HG03108 (cell line): ENCODE results near the gene C19orf33.
A peak's percentile ranks its signal among the peaks of the same experiment; 100 is the strongest.
"Not testable (repeated sequence)": the region's sequence is repeated elsewhere in the genome, so short reads cannot be mapped to it uniquely, and the experiment has no call there.

Experiments used
- ATAC-seq: cut with Tn5 transposase; IDR thresholded peaks from one replicate; pipeline ENCODE4 v1.9.1; 2021; ENCODE audit warnings: moderate library complexity; ENCODE audit not compliant: unreplicated experiment

C19orf33 gene

DNA sequence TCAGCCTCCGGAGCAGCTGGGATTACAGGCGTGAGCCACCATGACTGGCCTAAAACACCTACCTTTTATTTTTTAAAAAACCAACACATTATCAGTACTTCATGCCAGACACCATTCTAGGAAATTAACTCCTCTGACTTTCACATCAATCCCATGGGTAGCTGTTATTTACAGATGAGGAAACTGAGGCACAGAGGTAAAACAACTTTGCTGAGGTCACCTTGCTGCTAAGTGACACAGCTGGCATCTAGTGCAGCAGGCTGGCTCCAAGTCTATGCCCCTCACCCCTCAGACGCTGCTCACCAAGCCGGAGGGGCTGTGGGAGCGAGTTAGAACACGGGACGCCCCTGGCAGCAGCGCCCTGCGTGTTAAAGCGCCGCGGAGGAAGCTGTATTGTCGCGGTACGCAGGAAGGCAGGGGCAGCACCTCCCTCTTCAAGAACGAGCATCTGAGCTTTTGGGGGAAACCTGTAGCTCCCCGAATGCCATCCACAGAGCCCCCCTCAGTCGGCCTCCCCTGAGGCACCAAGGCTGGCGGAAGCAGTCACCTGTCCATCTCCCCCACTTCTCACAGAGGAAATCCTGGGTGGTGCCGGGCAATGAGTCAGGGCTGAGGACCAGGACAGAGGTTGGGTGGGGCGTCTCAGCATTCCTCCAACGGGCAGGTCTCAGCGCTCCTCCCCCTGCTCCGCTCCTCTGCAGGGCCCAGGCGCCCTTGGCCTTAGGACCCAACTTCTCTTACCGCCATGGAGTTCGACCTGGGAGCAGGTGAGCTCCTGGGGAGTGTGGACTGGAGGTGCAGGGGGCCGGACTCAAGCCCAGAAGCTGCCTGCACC, at the start of gene C19orf33:
TSS of gene C19orf33 (plus strand) at position 735 of the 835 bp plus-strand sequence. CDS start at position 746, 11 bp downstream.
- ATAC-seq: no peak

- no peak for ATAC-seq
Observed at GRCh38 chr19:38255383-38256014, 48.6 kb upstream of the C19orf33 start.

GRCh38 chr19:38261942-38262341, 42.1 kb upstream of the C19orf33 start:
- not testable (repeated sequence) for ATAC-seq

- ATAC-seq: no peak
Observed at GRCh38 chr19:38262585-38263268, 41.3 kb upstream of the C19orf33 start.

DNA sequence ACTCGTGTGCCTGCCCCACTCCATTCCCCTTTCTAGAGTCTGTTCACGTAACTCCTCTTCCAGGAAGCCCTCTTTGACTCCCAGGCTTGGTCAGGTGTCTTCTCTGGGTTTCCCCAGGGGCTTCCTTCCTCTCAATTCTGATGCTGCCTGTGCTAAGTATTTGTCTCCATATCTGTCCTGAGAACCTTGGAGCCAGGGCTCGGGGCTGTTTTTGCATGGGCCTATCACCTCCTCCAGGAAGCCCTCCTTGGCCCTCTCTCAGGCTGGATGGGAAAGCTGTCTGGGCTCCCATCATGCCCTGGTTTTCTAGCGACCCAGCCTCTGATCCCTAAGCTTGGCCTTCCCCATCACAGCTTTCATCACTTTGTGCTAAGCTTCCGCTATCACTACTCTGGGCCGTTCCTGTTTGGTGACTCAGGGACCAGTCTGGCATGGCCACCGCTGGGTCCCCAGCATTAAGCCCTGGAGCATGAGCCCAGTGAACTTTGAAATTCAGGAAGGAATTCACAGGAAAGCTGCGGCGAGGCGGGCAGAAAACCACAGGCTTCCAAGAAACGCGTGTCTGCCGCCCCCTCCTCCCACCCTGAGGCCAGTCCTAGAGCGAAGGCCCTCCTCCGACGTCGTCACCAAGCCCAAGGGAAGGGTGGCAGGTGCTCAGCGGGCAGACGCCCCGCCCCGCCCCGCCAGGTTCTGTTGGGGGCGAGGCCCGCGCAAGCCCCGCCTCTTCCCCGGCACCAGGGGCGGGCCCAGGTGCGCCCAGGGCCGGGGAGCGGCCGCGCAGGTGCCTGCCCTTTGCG, 40.2 kb upstream of the C19orf33 start:
- ATAC-seq: peak; percentile 55

GRCh38 chr19:38264486-38265212, 39.4 kb upstream of the C19orf33 start, which contains the start of gene SPINT2:
Gene SPINT2 (plus strand): TSS chr19:38264573. CDS start chr19:38264893, 320 bp downstream.
- ATAC-seq: peak; percentile 14

DNA sequence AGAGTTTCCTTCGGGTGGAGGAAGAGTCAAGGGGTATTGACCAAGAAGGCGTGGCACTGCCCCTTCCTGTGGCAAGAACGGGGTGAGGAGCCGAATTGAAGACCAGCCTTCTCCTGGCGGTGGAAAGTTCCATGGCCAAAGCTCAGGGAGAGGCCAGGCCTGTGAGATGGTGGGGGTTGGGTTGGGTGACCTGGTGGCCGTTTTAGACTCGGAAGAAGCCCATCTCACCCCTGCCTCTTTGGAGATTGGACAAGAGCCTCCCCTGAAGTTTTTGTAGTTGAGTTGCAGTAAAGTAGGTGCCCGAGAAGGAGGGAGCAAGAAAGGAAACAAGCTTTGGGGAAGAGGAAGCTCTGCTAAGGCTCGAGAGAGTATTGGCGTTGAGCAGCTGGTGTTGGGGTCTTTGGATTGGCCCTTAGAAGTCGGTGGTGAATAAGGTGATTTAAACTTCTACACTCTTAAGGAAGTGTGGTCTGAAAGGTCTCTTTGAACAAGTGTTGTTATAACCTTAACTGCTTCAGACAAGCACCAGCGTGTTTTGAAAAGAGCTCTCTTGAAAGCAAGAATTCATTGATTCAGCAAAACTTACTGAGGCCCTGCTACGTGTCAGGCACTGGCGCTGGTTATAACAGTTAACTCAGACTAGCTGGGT, 38.7 kb upstream of the C19orf33 start:
- no peak for ATAC-seq

- no peak for ATAC-seq
Observed at GRCh38 chr19:38265921-38266429, 38.1 kb upstream of the C19orf33 start.

DNA sequence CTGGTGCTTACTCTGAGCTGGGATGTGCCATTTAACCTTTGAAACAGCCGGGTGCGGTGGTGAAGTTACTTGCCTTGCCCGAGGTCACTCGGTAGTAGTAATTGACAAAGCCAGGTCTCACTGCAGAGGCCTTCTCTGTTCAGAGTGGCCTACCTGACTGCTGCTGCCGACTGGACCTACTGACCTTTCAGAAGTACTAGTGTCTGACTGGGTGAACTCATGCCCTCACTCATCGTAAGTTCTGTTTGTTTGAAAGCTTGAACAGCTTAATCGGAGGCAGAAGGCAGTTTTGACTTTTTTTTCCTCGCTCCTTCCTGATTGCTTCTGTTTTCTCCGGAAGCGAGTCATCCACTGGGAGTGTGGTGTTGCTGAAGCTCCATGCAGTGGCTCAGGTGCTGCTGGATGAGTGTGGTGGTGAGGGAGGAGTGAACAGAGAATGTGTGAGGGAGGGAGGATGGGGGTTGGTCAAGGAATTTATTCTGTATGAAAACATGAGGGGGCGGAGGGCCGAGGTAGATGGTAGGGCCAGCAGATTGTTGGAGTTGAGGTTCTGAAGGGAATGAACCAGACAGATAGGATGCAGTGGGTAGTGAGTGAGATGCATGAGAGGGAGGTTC, 37.0 kb upstream of the C19orf33 start:
- no peak for ATAC-seq

GRCh38 chr19:38267761-38268483, 36.1 kb upstream of the C19orf33 start:
- ATAC-seq: no peak

DNA sequence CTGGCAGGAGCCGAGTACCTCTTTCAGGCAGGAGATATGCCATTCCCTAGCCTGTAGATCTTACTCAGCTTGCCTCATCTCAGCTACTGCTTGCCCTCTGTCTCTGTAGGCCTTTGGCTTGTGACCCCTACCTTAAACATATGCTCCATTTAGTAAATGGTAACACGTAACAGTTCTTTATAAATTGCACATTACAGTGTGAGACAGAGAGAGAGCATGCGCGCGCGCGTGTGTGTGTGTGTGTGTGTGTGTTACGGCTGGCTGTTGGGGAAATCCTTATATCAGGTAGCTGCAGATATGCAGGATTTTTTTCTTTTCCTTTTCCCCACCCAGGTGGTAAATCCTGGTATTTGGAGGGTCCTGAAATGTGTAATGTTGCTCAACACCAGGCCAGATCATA, 35.5 kb upstream of the C19orf33 start:
- ATAC-seq: no peak

DNA sequence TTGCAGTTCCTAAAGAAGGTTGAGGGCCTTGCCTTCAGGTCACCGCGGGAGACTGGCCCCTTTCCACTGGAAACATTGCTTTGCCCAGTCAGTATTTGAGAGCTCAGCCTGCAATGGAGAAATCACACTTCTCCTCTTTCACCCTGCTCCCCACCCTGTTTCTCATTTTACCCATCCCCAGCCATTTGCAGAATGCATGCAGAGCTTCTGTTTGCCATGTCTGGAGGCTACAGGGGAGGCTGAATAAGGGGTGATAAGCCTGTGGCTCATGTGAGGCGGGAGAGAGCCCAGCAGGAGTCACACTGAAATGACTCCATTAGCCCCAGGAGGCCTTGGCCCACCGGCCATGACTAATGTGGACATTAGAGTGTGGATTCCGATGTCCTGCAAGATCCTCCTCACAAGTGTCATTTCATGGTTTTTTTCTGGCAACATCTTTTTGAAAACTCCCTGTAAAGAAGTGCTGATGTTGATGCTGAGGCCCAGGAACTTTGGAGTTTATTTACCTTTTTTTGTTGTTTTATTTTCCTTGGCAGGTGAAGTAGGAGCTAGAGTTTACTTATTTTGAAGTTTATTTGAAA, 33.4 kb upstream of the C19orf33 start:
- ATAC-seq: no peak

- ATAC-seq: no peak
Observed at GRCh38 chr19:38273499-38273898, 30.6 kb upstream of the C19orf33 start.

- ATAC-seq: no peak
Observed at GRCh38 chr19:38274739-38275138, 29.3 kb upstream of the C19orf33 start.

DNA sequence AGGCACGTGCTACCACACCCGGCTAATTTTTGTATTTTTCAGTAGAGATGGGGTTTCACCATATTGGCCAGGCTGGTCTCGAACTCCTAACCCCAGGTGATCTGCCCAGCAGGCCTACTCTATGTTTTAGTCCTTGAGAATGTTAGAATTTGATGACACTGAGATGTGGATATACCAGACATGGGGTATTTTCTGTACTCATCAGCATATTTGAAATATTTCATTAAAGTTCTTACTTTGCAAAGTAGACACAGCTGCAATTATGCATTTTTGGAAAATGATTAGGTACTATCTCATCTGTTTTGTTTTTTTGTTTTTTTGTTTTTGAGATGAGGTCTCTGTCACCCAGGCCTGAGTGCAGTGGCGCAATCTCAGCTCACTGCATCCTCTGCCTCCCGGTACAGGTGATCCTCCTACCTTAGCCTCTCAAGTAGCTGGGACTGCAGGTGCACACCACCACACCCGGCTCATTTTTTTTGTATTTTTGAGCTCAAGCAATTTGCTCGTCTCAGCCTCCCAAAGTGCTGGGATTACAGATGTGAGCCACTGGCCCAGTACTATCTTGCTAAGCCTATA, 27.0 kb upstream of the C19orf33 start:
- no peak for ATAC-seq

DNA sequence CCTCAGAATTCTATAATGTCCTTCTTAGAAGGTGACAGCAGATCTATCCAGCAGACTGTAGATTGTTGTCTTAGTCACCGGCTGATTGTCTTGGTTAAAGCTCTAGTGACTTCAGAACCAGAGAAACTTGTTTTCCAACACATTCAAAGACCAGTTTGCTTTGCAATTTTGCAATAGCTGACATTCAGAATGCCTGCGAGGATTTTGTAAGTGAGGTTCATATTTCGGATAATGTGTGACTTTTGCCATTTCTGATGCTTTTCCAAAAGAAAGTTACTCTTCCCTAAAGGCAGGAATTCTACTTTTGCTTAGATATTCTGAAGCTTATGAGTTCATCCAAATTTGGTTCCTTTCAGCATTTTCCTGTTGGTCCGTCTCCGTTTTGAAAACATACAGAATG, 26.5 kb upstream of the C19orf33 start:
- ATAC-seq: no peak

- no peak for ATAC-seq
Observed at GRCh38 chr19:38277969-38278680, 25.9 kb upstream of the C19orf33 start.
